HG02938 (cell line): ENCODE results near the gene PDGFD.

ENCODE experiments used
- ATAC-seq: cut with Tn5 transposase; IDR thresholded peaks from one replicate; pipeline ENCODE4 v1.9.1; 2021; ENCODE audit warnings: mild to moderate bottlenecking, moderate library complexity; ENCODE audit not compliant: unreplicated experiment

The PDGFD gene

GRCh38 chr11:104095791-104096190 is 68.2 kb downstream of the PDGFD start:
- ATAC-seq: no peak

DNA sequence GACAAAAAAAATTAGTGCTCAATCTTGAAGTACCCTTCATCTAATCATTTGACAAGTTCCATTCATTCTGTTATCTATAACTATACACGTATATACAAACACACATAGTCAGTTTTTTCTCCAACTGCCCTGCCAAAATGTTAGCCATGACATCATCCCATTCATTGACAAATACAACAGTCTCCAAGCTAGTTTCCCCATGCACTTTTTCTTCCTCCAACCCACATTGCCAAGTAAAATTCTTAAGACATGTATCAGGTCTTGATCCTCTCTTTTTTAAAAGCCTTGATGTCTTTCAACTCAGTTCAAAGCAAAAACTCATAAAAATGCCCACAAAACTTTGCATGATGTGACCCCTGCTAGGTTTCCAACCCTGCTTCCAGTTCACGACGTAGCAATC is 69.4 kb downstream of the PDGFD start:
- no peak for ATAC-seq

GRCh38 chr11:104093426-104094280 is 70.3 kb downstream of the PDGFD start:
- ATAC-seq: no peak

DNA sequence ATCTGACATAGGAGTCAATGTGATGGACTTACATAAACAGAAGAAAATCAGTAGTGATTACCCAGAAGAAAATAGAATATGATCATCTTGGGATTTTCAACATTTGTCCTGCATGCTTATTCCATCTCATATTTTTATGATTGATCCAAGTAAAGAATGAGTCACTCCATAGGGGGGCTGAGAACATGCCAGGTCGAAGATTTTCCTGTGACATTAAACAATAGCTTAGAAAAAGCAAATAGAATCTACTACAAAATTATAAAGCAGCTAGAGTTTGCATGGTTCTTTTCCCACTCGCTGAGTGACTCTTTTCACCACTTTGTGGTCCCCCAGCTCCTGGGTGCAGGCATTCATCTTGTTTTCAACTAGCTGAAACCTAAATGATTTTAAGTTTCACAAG is 71.2 kb downstream of the PDGFD start:
- no peak for ATAC-seq

- no peak for ATAC-seq
Measured at GRCh38 chr11:104091281-104092096, 72.5 kb downstream of the PDGFD start.

- no peak for ATAC-seq
Measured at GRCh38 chr11:104090767-104091166, 73.2 kb downstream of the PDGFD start.

DNA sequence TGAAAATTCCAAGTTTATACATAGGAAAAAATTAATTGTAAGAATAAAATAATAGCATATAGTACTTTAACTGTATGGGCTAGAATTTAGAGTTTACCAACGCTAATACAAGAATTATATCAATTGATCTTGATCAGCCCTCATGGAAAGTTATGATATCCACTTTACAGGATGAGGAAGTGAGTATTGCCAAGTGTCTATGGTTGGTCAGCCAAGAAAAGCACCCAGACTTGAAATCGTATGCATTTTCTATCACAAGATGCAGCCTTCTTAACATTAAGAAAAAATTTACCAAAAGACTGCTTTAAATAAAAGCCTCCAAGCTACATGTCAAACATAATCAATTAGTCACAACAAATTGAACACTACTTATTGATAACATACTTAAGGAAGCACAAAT is 74.5 kb downstream of the PDGFD start:
- no peak for ATAC-seq

DNA sequence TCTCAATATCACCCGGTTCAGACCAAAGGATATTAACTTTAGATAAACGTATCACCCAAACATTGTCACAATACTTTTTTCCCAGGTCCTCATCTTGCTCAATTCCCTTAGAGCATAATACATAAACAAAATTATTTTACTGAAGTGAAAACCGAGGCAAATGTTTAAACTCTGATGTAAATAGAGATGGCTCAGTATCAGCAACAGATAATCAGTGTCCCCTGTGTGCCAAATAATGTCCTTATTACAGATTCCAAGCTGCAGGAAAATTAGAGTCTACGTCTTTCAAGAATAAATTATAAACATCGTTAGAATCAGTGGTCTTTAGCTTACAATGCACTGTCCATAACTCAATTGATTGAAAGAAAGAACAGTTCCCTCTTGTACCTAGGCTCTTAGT is 77.3 kb downstream of the PDGFD start:
- ATAC-seq: no peak

- no peak for ATAC-seq
Measured at GRCh38 chr11:104078995-104079394, 85.0 kb downstream of the PDGFD start.

DNA sequence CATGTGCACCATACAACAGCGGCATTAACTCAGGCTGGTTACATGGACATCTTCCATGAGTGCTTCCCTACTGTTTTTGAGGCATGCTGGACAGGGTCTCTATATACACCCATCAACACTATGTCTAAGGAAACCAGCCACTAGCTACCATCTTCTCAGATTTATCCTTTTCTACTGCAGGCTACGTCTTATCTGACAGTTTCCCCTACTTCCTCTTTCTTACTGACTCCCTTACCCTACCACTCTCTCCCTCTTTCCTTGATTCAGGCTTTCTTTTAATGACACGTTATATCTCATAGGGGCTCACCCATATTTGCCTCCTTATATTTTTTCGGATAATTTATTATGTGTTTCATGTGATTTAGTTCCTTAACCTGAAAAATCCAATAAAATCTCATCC is 85.7 kb downstream of the PDGFD start:
- ATAC-seq: no peak

GRCh38 chr11:104076455-104076854 is 87.5 kb downstream of the PDGFD start:
- ATAC-seq: no peak

GRCh38 chr11:104075706-104076105 is 88.2 kb downstream of the PDGFD start:
- no peak for ATAC-seq

GRCh38 chr11:104075091-104075490 is 88.9 kb downstream of the PDGFD start:
- ATAC-seq: no peak

GRCh38 chr11:104073950-104074705 is 89.8 kb downstream of the PDGFD start:
- peak; percentile 76 for ATAC-seq

DNA sequence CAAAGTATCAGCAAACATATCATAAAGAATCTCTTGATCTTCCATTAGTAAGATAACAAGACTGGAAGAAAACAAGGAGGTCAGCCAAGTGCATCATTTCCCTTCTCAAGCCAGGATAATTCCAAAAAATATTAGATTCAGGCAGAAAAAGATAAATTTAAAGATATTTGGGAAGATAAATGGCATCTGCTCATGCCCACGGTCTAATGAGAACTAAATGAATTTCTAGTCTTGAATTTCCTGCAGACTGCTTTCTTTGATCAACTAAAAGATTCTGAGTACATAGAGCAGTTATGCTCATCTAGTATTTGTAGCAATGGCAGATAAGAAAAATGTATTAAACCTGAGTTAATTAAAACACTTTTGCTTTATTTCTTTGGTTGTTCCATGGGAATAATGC is 96.4 kb downstream of the PDGFD start:
- no peak for ATAC-seq

DNA sequence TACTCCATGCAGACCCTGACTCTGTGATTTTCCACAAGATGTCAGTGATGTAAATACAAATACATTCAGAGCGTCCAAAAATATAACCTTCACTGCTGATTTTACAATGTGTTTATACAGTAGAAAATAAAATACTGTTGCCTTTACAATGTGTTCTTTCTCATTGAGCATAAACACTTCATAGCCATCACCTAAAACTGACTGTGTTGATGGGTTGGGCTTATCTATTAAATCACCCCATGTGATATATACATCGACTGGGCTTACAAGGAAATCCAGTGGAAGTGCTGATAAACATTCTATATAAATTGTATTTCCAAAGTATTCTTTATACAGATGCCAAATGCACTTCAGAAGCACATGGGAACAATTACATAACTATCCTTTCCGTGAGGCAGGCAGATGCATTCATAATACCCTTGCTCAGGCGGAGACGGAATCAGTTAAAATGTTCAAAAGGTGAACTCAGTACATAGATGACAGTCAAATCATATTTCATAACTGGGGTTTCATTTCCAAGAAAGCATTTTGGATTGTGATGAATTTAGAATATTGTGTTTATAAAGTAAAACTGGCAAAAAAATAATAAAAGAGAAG is 99.8 kb downstream of the PDGFD start:
- ATAC-seq: no peak

GRCh38 chr11:104061853-104062521 is 102.0 kb downstream of the PDGFD start:
- ATAC-seq: no peak

DNA sequence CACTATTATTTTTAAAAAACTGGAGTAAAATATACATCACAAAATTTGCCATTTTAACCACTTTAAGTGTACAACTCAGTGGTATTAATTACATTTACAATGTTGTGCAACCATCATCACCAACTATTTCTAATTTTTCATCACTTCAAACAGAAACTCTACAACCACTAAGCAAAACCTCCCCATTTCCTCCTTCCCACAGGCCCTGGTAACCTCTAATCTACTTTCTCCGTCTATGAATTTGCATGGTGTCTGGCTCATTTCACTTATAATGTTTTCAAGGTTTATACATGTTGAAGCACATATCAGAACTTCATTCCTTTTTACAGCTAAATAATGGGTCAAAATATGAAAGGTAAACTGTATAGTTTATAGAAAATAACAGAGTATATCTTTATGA is 103.1 kb downstream of the PDGFD start:
- peak; percentile 86 for ATAC-seq

GRCh38 chr11:104060004-104060794 is 103.7 kb downstream of the PDGFD start:
- no peak for ATAC-seq

DNA sequence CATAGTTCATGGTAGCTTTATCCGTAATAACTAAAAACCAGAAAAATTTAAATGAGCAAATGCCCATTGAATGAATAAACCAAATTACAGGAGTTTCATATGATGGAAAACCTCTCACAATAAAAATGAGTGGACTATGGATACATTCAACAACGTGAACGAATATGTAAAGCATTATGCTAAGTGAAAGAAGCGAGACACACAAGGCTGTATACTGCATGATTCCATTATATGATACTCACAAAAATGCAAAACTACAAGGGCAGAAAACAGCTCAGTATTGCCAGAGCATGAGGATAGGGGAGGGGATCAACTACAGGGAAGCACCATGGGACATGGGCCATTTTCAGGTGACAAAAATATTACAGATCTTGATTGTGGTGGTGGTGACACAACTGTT is 105.3 kb downstream of the PDGFD start:
- no peak for ATAC-seq
